Cardiac fibroblast (primary cell): ENCODE data around the gene DPRX.

Experiments
- DNase-seq, 2 donors: peaks; one replicate each; pipeline versions ENCODE4 v3.0.0 to v3.0.0-alpha.2; 2010; ENCODE audit warnings: low read depth in 2 of 2
- H3K4me3 ChIP-seq, 2 donors: replicated peaks in 1 of 2; 1 replicate in 1 of 2; 2 replicates in 1 of 2; pipeline ENCODE4 v1.5.1; 2011; ENCODE audit warnings: low read depth in 2 of 2, low read length in 2 of 2, mild to moderate bottlenecking in 2 of 2, moderate library complexity in 1 of 2
- TF ChIP-seq, protein P1 (sequence below): IDR thresholded peaks from one replicate; pipeline ENCODE4 v1.5.1; 2011; ENCODE audit warnings: low read depth, mild to moderate bottlenecking, low read length, inconsistent platforms

DPRX gene

DNA sequence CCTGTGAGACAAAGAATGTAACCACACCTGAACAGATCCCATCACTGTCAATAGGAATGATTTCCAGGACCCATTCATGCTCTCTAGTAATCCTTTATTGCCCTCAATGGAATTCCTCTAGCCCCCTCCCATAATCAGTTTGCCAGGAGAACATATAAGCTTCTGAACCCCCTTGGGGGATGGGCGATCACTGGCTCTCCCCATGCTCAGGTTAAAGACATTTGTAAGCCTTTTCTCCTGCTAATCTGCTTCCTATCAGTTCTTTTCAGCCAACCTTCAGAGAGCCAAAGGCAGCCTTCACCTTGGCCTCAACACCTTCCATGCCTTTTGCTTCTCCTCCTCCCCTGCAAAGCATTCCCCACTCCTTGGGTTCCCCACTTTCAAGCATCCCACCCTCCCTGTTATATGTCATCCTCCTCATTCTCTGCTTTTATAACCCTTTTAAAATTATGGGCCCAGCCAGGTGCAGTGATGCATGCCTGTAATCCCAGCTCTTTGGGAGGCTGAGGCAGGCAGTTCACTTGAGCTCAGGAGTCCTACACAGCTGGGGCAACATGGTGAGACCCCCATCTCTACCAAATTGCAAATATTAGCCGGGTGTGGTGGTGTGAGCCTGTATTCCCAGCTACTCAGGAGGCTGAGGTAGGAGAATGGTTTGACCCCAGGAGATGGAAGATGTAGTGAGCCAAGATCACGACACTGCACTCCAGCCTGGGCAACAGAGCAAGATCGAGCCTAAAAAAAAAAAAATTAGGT is 12.4 kb downstream of the DPRX start:
- DNase-seq, result no peak
- TF ChIP-seq, protein P1, sequence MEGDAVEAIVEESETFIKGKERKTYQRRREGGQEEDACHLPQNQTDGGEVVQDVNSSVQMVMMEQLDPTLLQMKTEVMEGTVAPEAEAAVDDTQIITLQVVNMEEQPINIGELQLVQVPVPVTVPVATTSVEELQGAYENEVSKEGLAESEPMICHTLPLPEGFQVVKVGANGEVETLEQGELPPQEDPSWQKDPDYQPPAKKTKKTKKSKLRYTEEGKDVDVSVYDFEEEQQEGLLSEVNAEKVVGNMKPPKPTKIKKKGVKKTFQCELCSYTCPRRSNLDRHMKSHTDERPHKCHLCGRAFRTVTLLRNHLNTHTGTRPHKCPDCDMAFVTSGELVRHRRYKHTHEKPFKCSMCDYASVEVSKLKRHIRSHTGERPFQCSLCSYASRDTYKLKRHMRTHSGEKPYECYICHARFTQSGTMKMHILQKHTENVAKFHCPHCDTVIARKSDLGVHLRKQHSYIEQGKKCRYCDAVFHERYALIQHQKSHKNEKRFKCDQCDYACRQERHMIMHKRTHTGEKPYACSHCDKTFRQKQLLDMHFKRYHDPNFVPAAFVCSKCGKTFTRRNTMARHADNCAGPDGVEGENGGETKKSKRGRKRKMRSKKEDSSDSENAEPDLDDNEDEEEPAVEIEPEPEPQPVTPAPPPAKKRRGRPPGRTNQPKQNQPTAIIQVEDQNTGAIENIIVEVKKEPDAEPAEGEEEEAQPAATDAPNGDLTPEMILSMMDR, result no peak
- H3K4me3 ChIP-seq, result no peak overlapping the region

DNA sequence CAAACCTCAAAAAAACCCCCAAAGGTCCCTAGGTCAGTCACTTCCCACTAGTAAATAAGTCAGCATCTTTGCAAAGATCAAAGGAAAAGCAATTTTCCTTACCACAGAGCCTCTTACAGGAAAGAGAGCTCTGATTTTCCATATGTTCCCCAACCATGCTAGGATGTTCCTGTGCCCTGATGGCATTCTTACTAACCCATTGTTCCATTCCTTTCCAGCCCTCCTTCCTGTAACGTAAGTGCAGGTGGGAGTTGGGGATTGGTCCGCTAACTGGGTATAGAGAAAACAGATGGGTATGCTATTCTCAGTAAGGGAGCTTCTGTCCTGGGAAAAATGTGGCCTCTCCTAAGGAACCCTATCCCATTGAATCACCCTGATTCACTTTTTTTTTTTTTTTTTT is 14.3 kb downstream of the DPRX start:
- no peak overlapping the region for H3K4me3 ChIP-seq
- no peak for DNase-seq
- TF ChIP-seq, protein P1, result no peak

DNA sequence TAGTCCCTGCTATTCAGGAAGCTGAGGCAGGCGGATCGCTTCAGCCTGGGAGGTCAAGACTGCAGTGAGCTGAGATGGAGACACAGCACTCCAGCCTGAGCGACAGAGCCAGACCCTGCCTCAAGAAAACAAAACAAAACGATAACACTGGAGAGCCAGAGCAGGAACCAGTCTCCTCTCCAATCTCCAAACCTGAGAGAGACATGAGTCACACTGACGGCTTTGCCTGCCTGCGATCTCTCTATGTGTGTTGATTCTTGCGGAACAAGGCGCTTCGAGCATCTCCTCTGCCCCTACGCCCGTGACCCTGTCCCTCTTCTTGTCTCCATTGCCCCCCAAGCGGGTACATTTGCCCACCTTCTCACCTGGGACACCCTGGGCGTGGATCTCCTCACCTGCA is 15.6 kb downstream of the DPRX start:
- H3K4me3 ChIP-seq, result no peak overlapping the region
- TF ChIP-seq, protein P1, result no peak

DNA sequence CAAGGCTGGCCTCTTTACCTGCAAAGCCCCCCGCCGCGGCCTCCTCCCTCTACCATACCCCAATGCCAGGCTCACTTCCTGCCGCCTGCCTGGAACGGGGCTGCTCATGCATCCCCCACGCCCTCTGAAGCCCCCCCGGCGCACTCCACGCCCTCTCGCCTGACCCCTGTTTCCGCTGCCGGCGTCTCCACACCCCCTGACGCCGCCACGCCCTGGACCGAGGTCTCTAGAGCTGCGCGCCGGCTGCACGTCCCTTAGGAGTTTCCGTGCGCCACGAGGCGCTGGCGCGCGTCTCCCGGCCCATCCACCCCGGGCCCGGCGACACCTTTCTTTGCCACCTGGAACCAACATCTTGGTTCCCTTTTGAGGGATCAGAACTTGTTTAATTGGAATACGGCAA is 16.0 kb downstream of the DPRX start:
- DNase-seq, result no peak
- TF ChIP-seq, protein P1, result no peak
- H3K4me3 ChIP-seq, result no peak overlapping the region

More for the DNA sequence above, 15.6 kb downstream of the DPRX start:
- no peak for DNase-seq

DNA sequence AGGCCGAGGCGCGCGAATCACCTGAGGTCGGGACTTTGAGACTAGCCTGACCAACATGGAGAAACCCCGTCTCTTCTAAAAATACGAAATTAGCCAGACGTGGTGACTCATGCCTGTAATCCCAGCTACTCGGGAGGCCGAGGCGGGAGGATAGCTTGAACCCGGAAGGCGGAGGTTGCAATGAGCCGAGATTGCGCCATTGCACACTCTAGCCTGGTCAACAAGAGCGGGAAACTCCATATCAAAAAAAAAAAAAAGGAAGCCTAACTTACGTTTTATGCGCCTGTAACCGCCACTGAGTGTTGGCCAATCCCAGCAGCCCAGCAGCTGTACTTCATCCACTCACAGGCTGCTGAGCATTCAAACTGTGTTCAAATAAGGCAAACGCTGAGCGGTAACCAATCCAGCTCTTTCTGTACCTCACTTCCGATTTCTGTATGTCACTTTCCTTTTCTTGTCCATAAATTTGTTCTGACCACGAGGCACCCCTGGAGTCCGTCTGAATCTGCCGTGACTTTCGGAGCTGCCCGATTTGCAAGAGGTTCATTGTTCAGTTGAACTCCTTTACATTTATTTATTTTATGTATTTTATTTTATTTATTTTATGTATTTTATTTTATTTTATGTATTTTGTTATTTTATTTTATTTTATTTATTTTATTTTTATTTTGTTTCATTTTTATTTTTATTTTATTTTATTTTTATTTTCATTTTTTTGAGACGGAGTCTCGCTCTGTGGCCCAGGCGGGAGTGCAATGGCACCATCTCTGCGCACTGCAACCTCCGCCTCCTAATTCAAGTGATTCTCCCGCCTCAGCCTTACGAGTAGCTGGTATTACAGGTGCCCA is 18.2 kb downstream of the DPRX start:
- TF ChIP-seq, protein P1, result no peak
- H3K4me3 ChIP-seq, result no peak overlapping the region
- DNase-seq, result no peak

DNA sequence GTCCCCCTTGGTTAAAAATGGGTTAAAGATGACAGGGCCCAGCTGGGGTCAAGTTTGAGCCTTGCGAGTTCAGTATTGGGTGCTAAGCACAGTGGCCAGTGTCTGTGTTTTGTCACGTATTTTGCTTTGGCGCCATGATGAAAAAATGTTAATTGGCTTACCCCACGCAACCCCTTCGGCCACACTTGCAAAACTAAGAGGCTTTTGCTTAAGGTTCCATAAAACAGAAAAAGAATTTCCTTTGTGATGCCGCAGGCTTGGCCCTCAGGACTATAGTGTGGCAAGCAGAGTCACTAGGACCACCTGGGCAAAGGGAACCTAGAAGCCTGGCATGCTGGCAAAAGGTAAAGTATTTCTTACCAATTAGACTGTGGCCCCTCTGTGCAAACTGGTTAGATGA is 20.7 kb downstream of the DPRX start:
- DNase-seq, result no peak
- no peak overlapping the region for H3K4me3 ChIP-seq
- TF ChIP-seq, protein P1, result no peak
